Measurements from ENCODE around the gene RAPGEF4. TPM values are rescaled to one million over a fixed set of nuclear protein-coding genes. Genes with fewer than 3 reads are reported as not detected.

RAPGEF4 gene
- total RNA-seq, 3 donors from 2014 or later = 1.2 to 2.8 (median 2.2) TPM

DNA sequence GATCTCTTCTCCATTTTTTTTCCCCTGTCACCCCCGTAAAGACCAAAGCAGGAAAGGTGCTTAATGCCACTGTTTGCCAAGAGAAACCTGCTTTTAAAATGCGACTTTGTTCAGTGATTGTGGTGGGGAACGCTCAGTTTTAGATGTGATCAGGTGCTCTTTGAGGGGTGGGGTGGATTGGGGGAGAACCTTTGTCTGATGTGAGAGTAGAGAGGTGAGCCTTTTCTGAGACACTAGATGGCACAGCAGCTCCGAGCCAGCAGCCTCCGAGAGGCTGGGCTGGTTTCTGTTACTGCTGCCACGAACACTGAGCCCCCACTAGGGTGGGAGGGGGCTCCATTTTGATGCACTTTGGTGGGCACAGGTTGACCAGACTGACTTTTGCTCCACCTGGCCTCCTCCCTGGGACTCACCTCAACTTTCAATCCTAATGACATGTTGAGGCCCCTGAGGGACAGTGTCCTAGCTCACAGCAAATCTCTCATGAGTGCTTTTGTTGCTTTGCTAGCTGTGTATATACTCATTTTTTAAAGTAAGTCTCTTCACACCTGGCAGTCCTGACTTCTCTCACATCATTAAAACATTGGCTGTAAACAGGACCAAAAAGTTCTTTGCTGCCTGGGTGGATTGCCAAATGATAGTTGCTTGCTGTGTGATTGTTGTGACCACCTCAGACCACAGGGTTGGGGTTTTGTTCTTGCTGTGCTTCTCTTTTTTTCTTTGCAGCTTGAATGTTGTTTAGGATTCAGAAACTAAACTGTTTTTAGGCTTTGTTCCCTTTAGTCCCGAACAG, 241.8 kb downstream of the RAPGEF4 start:
- Histone ChIP-seq H3K36me3 (ENCODE audit: low read depth) (no peaks in the 10 kb centered on the region), H3K9me3 (no peaks in the 10 kb centered on the region), H3K4me3 (no peak overlapping the region), H3K4me1 (ENCODE audit: low read depth) (peaks cover 7% of the 10 kb centered on the region)
- no peak for ATAC-seq
- intact Hi-C loops (cut with DNase I, micrococcal nuclease) = no loop called here
- DNase-seq = no peak
- TF ChIP-seq, protein P1, sequence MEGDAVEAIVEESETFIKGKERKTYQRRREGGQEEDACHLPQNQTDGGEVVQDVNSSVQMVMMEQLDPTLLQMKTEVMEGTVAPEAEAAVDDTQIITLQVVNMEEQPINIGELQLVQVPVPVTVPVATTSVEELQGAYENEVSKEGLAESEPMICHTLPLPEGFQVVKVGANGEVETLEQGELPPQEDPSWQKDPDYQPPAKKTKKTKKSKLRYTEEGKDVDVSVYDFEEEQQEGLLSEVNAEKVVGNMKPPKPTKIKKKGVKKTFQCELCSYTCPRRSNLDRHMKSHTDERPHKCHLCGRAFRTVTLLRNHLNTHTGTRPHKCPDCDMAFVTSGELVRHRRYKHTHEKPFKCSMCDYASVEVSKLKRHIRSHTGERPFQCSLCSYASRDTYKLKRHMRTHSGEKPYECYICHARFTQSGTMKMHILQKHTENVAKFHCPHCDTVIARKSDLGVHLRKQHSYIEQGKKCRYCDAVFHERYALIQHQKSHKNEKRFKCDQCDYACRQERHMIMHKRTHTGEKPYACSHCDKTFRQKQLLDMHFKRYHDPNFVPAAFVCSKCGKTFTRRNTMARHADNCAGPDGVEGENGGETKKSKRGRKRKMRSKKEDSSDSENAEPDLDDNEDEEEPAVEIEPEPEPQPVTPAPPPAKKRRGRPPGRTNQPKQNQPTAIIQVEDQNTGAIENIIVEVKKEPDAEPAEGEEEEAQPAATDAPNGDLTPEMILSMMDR (IDR thresholded peaks at IDR 0.05) = no peak

GRCh38 chr2:172978063-172978383, 242.4 kb downstream of the RAPGEF4 start:
- DNase-seq = no peak
- Histone ChIP-seq H3K36me3 (ENCODE audit: low read depth) (no peaks in the 10 kb centered on the region), H3K9me3 (no peaks in the 10 kb centered on the region), H3K4me3 (no peak overlapping the region), H3K4me1 (ENCODE audit: low read depth) (peaks cover 7% of the 10 kb centered on the region)
- no peak for ATAC-seq
- TF ChIP-seq, protein P1 (IDR thresholded peaks at IDR 0.05) = no peak
- intact Hi-C loops (cut with DNase I, micrococcal nuclease) = no loop called here

GRCh38 chr2:172985139-172985892, 249.7 kb downstream of the RAPGEF4 start:
- Histone ChIP-seq H3K4me3 (no peak overlapping the region), H3K4me1 (ENCODE audit: low read depth) (no peaks in the 10 kb centered on the region), H3K36me3 (ENCODE audit: low read depth) (no peaks in the 10 kb centered on the region), H3K9me3 (no peaks in the 10 kb centered on the region)
- TF ChIP-seq, protein P1 (IDR thresholded peaks at IDR 0.05) = no peak
- intact Hi-C loops (cut with DNase I, micrococcal nuclease) = no loop called here
- ATAC-seq = peak; percentile 17
- DNase-seq = no peak

GRCh38 chr2:172986040-172986439, 250.4 kb downstream of the RAPGEF4 start:
- intact Hi-C loops (cut with DNase I, micrococcal nuclease) = no loop called here
- Histone ChIP-seq H3K4me3 (no peak overlapping the region), H3K4me1 (ENCODE audit: low read depth) (no peaks in the 10 kb centered on the region), H3K36me3 (ENCODE audit: low read depth) (no peaks in the 10 kb centered on the region), H3K9me3 (no peaks in the 10 kb centered on the region)
- ATAC-seq = no peak
- no peak for DNase-seq
- TF ChIP-seq, protein P1 (IDR thresholded peaks at IDR 0.05) = no peak

GRCh38 chr2:172988728-172989127, 253.1 kb downstream of the RAPGEF4 start:
- H3K9me3 ChIP-seq = no peaks in the 10 kb centered on the region
- no peaks in the 10 kb centered on the region for H3K36me3 ChIP-seq (ENCODE audit: low read depth)
- DNase-seq = no peak
- ATAC-seq = no peak
- no peak overlapping the region for H3K4me3 ChIP-seq
- no peaks in the 10 kb centered on the region for H3K4me1 ChIP-seq (ENCODE audit: low read depth)
- TF ChIP-seq, protein P1 (IDR thresholded peaks at IDR 0.05) = no peak
- intact Hi-C loops (cut with DNase I, micrococcal nuclease) = no loop called here

Measured in mucosa of descending colon (tissue), 3 donors.